Panc1 (cell line): ENCODE measurements around the gene MTA2. TPM values are rescaled to one million over a fixed set of nuclear protein-coding genes. Genes with fewer than 3 reads are reported as not detected.
A peak's percentile ranks its signal among the peaks of the same experiment; 100 is the strongest.
"Not testable (repeated sequence)": the region's sequence is repeated elsewhere in the genome, so short reads cannot be mapped to it uniquely, and the experiment has no call there.

ENCODE experiments used
- ATAC-seq: fragments of 200-7000 bp; cut with Tn5 transposase; 2 replicates; pipeline ENCODE4 v1.9.1; 2020; ENCODE audit warnings: mild to moderate bottlenecking, moderate library complexity
- Bru-seq: library from RNA; stranded (reverse); fragments of 400-500 nt; gene quantifications from one replicate; lab custom pipeline; 2021; lab: Mats Ljungman, UMichigan
- BruChase-seq, 2 experiments: library from RNA; stranded (reverse); fragments of 400-500 nt; gene quantifications; one replicate each; lab custom pipeline; 2021; lab: Mats Ljungman, UMichigan
- BruUV-seq: library from RNA; stranded (reverse); fragments of 400-500 nt; replicated peaks from 2 replicates; lab custom pipeline; 2021; lab: Mats Ljungman, UMichigan
- CTCF ChIA-PET: fragments of 300-600 bp; sonication (Branson Sonifier 250); formaldehyde crosslinking; loops from one replicate; lab custom pipeline; 2022; ENCODE audit warnings: antibody characterized with exemption; lab: Charles Lee
- POLR2A ChIA-PET: fragments of 300-600 bp; sonication (Branson Sonifier 250); formaldehyde crosslinking; loops from one replicate; lab custom pipeline; 2022; ENCODE audit warnings: antibody characterized with exemption; lab: Charles Lee
- DNase-seq: peaks from one replicate; pipeline ENCODE4 v3.0.0-alpha.2; 2010; ENCODE audit warnings: low read depth, low spot score
- H3K27ac ChIP-seq: 2 replicates; pipeline ENCODE4 v1.5.1; 2011; ENCODE audit warnings: mild to moderate bottlenecking, low read length, inconsistent platforms
- H3K27me3 ChIP-seq: fragments of 200-500 bp; sonication (Bioruptor generic); 2 replicates; pipeline ENCODE4 v1.6.0; 2014; ENCODE audit warnings: low read length, inconsistent platforms; ENCODE audit not compliant: control insufficient read depth, insufficient read depth
- H3K36me3 ChIP-seq: fragments of 200-500 bp; sonication (Bioruptor generic); 2 replicates; pipeline ENCODE4 v1.5.1; 2014; ENCODE audit warnings: inconsistent platforms, mild to moderate bottlenecking, low read length, moderate library complexity; ENCODE audit not compliant: control insufficient read depth, insufficient read depth
- H3K4me1 ChIP-seq: 2 replicates; pipeline ENCODE4 v1.5.1; 2011; ENCODE audit warnings: inconsistent platforms, mild to moderate bottlenecking, low read length, moderate library complexity; ENCODE audit not compliant: control insufficient read depth, insufficient read depth
- H3K4me3 ChIP-seq, 2 experiments: 2 replicates each; pipeline ENCODE4 v1.5.1; 2011 to 2012; ENCODE audit warnings: low read depth in 2 of 2, low read length in 2 of 2, mild to moderate bottlenecking in 2 of 2, inconsistent platforms in 1 of 2, moderate library complexity in 1 of 2
- H3K9me3 ChIP-seq: fragments of 200-500 bp; sonication (Bioruptor generic); 2 replicates; pipeline ENCODE4 v1.5.1; 2014; ENCODE audit warnings: low read depth, mild to moderate bottlenecking, inconsistent platforms, low read length, moderate library complexity; ENCODE audit not compliant: control insufficient read depth, insufficient read depth
- POLR2AphosphoS5 ChIP-seq: IDR thresholded peaks from 2 replicates; pipeline ENCODE4 v1.6.1; 2012; ENCODE audit warnings: mild to moderate bottlenecking, low read depth, low read length, moderate library complexity
- SIN3A ChIP-seq: IDR thresholded peaks from 2 replicates; pipeline ENCODE4 v1.6.1; 2012; ENCODE audit warnings: low read depth, mild to moderate bottlenecking, low read length, moderate library complexity, borderline replicate concordance; ENCODE audit not compliant: insufficient read depth
- TCF7L2 ChIP-seq: IDR thresholded peaks from 2 replicates; pipeline ENCODE4 v1.6.1; 2011; ENCODE audit warnings: mild to moderate bottlenecking, low read depth, low read length, inconsistent platforms
- in situ Hi-C: cut with HindIII; loops from 2 replicates; pipeline ENCODE4 v1.10.0; 2016; ENCODE audit warnings: low sequenced_read_pairs, low pct_unique_long_range_greater_than_20kb
- intact Hi-C: fragments of 100-400 bp; cut with micrococcal nuclease; formaldehyde crosslinking; loops from one replicate; pipeline ENCODE4 v1.10.0; 2022; ENCODE audit not compliant: unreplicated experiment
- long read RNA-seq: library from polyadenylated mRNA; unstranded; transcript quantifications from one replicate; pipeline ENCODE4 v2.0.0, GENCODE V29; 2021; ENCODE audit not compliant: unreplicated experiment
- polyA plus RNA-seq: library from polyadenylated mRNA; unstranded; fragments of >200 nt; gene quantifications from one replicate; pipeline ENCODE4 v1.2.1, GENCODE V29; 2012; ENCODE audit warnings: missing spikeins; ENCODE audit not compliant: insufficient read length
- total RNA-seq: library from RNA; stranded (reverse); gene quantifications from one replicate; pipeline ENCODE4 v1.2.1, GENCODE V29; 2021; ENCODE audit not compliant: unreplicated experiment
- TF ChIP-seq, protein P1 (sequence below), 2 experiments: IDR thresholded peaks; 2 replicates each; pipeline ENCODE4 v1.6.1; 2011 to 2012; ENCODE audit warnings: low read depth in 2 of 2, control low read depth in 1 of 2, low read length in 1 of 2, mild to moderate bottlenecking in 1 of 2, moderate library complexity in 1 of 2; ENCODE audit not compliant: insufficient read depth in 1 of 2
- TF ChIP-seq, protein P2 (sequence below): fragments of 450-650 bp; IDR thresholded peaks from 2 replicates; pipeline ENCODE4 v1.5.1; 2017; ENCODE audit warnings: mild to moderate bottlenecking

Gene MTA2
- total RNA-seq (163 TPM), Bru-seq, nascent RNA (percentile 93 among the genes with signal in this experiment), BruChase-seq, experiment 1, labeled RNA remaining after a 2-hour chase (percentile 98 among the genes with signal in this experiment), BruChase-seq, experiment 2, labeled RNA remaining after a 6-hour chase (percentile 99 among the genes with signal in this experiment)
- 129 TPM for polyA plus RNA-seq
- long read RNA-seq, transcript MTA2-201 (18 exons, 3,058 nt) = major isoform, 65 of 108 reads
- long read RNA-seq, partial matches to known transcripts = 25 of 108 reads
- long read RNA-seq, other reads (novel, unspliced or antisense) = 15 of 108 reads

DNA sequence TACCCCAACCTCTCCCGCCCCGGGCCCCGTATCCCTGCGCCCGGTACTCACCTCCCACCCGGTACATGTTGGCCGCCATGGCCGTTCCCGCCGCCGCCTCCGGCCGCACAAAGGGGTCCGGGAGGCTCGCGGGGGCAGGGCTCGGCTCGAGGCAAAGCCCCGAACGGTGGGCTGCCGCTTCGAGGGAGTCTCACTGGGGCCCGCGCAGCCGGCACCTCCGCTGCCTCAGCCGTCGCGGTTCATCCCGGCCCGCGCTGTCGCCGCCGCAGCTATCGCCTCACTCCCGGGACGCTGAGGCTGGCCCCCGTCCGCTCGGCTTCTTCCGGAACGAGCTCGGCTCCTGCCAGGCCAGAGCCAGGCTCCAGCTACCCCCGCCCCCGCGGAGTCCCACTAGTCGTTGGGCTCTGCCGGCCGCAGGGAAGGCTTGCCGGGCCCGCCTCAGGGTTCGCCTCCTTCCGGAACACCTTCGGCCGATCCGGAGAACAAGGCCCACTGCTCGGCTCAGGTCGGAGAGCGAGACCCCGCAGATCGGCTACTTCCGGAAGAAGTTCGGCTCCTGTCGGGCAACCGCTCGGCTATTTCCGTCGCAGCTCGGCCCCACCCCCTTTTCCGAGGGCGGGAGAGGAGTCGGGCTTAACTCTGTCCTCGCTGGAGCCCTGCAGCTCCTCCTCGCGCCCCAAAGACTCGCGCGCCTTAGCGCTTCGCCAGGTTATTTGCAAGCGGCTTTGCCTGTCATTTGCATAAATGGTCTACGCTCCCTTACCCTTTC is at the start of gene MTA2:
Gene MTA2 (minus strand): TSS at position 494 of the 769 bp plus-strand sequence. CDS start 415 bp downstream, at position 79.
- in situ Hi-C loops = no loop called here
- peak within 1 kb of the TSS; percentile 70 to 76 for H3K4me3 ChIP-seq
- no TSS peak for BruUV-seq
- DNase-seq (peak; percentile 84), ATAC-seq (peak; percentile 94)
- ChIA-PET POLR2A (interaction anchor here (0.6 to 1.9 kb wide), 4 partner anchors 10 to 430 kb away, joined by 3 to 11 read pairs (median 5); partner anchors contain the start of gene TUT1), CTCF (interaction anchor here (1.3 kb wide), 1 partner anchor 10 kb away, joined by 5 read pairs; no protein-coding TSS in a partner anchor)
- peaks cover 20% of the 10 kb centered on the region for H3K36me3 ChIP-seq
- no peaks in the 10 kb centered on the region for H3K9me3 ChIP-seq
- peaks cover 26% of the 10 kb centered on the region for H3K4me1 ChIP-seq
- no peaks in the 10 kb centered on the region for H3K27me3 ChIP-seq
- intact Hi-C loops = no loop called here
- H3K27ac ChIP-seq = peak within 1 kb of the TSS; percentile 98
- peak; percentile 69; the same call in 1 of the 2 replicates for TF ChIP-seq SIN3A
- no peak for TF ChIP-seq TCF7L2
- TF ChIP-seq, protein P1, sequence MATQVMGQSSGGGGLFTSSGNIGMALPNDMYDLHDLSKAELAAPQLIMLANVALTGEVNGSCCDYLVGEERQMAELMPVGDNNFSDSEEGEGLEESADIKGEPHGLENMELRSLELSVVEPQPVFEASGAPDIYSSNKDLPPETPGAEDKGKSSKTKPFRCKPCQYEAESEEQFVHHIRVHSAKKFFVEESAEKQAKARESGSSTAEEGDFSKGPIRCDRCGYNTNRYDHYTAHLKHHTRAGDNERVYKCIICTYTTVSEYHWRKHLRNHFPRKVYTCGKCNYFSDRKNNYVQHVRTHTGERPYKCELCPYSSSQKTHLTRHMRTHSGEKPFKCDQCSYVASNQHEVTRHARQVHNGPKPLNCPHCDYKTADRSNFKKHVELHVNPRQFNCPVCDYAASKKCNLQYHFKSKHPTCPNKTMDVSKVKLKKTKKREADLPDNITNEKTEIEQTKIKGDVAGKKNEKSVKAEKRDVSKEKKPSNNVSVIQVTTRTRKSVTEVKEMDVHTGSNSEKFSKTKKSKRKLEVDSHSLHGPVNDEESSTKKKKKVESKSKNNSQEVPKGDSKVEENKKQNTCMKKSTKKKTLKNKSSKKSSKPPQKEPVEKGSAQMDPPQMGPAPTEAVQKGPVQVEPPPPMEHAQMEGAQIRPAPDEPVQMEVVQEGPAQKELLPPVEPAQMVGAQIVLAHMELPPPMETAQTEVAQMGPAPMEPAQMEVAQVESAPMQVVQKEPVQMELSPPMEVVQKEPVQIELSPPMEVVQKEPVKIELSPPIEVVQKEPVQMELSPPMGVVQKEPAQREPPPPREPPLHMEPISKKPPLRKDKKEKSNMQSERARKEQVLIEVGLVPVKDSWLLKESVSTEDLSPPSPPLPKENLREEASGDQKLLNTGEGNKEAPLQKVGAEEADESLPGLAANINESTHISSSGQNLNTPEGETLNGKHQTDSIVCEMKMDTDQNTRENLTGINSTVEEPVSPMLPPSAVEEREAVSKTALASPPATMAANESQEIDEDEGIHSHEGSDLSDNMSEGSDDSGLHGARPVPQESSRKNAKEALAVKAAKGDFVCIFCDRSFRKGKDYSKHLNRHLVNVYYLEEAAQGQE (IDR thresholded peaks at IDR 0.05; ENCODE audit: insufficient read depth in 1 of 2, low read depth in 2 of 2, low read length in 1 of 2) = no peak
- peak; percentile 89 for TF ChIP-seq POLR2AphosphoS5
- TF ChIP-seq, protein P2, sequence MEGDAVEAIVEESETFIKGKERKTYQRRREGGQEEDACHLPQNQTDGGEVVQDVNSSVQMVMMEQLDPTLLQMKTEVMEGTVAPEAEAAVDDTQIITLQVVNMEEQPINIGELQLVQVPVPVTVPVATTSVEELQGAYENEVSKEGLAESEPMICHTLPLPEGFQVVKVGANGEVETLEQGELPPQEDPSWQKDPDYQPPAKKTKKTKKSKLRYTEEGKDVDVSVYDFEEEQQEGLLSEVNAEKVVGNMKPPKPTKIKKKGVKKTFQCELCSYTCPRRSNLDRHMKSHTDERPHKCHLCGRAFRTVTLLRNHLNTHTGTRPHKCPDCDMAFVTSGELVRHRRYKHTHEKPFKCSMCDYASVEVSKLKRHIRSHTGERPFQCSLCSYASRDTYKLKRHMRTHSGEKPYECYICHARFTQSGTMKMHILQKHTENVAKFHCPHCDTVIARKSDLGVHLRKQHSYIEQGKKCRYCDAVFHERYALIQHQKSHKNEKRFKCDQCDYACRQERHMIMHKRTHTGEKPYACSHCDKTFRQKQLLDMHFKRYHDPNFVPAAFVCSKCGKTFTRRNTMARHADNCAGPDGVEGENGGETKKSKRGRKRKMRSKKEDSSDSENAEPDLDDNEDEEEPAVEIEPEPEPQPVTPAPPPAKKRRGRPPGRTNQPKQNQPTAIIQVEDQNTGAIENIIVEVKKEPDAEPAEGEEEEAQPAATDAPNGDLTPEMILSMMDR = no peak

DNA sequence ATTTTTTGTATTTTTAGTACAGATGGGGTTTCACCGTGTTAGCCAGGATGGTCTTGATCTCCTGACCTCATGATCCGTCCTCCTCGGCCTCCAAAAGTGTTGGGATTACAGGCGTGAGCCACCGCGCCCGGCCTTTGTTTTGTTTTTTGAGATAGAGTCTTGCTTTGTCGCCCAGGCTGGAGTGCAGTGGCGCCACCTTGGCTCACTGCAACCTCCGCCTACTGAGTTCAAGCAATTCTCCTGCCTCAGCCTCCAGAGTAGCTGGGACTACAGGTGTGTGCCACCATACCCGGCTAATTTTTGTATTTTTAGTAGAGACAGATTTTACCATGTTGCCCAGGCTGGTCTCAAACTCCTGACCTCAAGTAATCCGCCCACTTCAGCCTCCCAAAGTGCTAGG is 48.6 kb upstream of the MTA2 start:
- POLR2A ChIA-PET = interaction anchor here (0.6 kb wide), 1 partner anchor 214 kb away, joined by 8 read pairs; no protein-coding TSS in a partner anchor
- H3K36me3 ChIP-seq, ATAC-seq, H3K9me3 ChIP-seq, H3K27me3 ChIP-seq, H3K4me3 ChIP-seq, intact Hi-C loops, in situ Hi-C loops, H3K27ac ChIP-seq, BruUV-seq, DNase-seq, CTCF ChIA-PET: not testable (repeated sequence)
- H3K4me1 ChIP-seq = peaks cover 14% of the 10 kb centered on the region
